Stimulated activated CD4-positive, alpha-beta T cell treated with anti-CD3 and anti-CD28 coated beads, TNF-alpha, amount 100 ng/mL, for 1 hour (primary cell): ENCODE results near the gene ADAMTSL4.

Source experiments
- DNase-seq, 3 donors: peaks; one replicate each; pipeline ENCODE4 v3.0.0-alpha.2; 2020; ENCODE audit warnings: low read depth in 3 of 3, low spot score in 1 of 3

Gene ADAMTSL4

DNA sequence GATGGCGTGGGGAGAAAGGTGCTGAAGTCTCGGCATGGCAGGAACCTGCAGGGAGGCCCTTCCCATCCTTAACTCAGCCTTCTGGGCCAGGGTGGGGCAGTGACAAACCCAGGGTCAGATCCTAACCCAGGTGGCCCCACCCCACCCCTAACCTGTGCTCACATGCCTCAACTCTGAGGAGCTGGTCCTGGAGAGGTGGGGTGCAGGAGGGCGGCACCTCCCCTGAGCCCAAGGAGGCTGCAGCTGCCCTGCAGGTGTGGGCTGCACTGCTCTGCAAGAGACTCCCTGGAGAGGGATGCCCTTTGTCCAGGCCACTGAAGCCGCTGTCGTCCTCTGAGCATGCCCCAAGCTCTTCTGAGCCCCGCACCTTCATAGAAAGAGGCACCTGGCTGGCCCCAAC lies 15.2 kb upstream of the ADAMTSL4 start:
- no peak for DNase-seq

DNA sequence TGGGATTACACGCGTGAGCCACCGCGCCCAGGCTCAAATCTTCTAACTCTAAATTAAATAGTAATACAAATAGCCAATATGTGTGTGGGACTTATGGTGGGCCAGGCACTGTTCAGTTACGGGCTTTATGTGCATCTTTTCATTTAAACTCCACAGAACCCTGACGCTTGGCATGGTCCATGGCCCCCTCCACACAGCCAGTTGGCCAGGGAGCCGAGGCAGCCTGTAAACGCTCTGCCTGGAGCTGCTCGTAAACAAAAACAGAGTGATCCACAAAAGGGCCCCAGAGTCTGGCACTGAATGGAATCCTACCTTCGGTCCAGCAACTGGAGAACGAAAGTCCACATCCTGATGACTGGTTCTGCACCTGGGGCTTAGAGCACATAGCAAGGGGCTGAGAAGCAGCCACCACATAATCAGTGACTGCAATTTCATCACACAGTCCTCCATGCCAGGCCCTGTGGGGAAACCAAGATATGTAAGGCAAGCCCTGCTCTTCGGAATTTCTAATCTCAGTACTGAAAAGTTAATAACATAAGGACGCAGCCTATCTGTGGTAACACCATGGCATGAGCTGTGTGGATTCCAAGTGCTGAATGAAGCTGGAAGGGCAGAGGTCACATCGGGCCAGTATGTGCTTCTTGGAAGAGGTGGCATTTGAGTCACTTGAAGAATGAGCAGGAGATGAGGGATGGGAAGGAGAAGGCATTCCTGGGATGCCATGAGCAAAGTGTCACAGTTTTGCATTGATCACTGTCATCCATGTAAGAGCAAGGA lies 13.5 kb upstream of the ADAMTSL4 start:
- no peak for DNase-seq

DNA sequence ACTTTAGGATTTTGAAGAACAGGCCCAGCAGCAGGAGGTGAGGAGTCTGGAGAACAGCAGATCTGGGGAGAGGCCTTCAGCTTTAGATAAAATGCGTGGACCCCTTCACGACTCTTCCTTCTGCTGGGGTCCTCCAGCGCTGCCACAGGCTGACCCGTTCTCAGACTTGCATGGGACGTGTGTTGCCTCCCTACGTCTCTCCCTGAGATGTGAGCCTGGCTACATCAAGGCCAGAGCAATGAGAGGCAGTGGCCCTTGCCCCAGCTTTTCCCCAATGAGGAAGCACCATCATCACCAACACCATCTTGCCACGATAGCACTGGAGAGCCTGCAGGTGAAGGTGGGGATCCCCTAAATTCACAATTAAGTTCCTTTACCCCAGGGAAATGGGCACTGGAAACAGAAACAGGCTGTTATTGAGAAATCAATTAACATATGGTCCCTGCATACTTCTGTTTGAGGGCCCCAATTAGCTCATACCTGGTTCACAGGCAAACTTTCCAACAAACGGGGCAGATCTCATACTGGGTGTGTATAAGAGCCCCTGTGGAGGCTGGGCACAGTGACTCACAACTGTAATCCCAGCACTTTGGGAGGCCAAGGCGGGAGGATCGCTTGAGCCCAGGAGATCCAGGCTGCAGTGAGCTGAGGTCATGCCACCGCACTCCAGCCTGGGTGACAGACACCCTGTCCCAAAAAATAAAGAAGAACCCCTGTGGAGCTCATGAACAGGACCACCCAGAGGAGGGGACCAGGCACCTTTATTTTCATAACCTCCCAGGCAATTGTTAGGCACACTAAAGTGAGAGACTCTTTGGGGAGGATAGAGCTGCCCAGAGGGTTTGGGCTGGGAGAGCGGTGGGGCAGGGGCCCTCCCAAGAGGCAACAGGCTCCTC lies 12.1 kb upstream of the ADAMTSL4 start:
- DNase-seq, result no peak

DNA sequence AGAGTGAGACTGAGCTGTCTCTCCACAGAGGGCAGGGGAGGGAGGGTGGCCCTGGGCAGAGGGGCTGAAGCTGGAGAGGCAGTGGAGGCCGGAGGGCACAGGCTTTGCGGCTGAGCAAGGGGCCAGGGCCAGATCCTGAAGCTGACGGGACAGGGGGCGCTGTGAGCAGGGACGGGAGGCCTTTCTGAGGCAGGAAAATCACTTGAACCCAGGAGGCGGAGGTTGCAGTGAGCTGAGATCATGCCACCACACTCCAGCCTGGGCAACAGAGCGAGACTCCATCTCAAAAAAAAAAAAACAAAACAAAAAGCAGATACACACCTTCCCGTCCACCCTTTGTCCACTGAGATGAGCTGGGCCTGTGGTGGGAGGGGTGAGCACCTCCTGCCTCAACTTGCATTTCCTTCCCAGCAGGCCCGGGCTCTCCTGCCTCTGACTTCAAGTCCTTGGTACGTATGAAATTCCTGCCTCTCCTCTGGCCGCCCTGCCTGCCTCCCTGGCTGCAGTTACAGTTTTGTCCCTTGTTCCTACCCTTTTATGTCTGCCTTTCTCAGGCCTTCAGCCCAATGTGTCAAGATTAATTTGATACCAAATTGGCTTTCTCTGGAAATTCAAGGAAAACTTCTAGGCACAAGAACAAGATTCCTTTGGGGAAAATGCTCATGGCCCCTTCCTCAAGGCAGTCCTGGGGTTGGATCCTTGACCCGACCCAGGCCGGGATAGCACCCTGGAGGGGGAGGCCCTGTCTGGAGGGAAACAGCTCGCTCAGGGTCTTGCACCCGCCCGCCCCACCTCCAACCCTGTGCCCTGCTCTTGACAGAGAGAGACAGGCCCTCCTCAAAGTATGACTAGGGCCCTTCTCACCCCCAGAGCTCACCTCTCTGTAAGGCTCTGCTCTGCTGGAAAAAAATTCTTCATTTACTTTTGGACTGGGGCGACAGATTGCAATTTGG lies 11.2 kb upstream of the ADAMTSL4 start:
- DNase-seq, result no peak

DNA sequence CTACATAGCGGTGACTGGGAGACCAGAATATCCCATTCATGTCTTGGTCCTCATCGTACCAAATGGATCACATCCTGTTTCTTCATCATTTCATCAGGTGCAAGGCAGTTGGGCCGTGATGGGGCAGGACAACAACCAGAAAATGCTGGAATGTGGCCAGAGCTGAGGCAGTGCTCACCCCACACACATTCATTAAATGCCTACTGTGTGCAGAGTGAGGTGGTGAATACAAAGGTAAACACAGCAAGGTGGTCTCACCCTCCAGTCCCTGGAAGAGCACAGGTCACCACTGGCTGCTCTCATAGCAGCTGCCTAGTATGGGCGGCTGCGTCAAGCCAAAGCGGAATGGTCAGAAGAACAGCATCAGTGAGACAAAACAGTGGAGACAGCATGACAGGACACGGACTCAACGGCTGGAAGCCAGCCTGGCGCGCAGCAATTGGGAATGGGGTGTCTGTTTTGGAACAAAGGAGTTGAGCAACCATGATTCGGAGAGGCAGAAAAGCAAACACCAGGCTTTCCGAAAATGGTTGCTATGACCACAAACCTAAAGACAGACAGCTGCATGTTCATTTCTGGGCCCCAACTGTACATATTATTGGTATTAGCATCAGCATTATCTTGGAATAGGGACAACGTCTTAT lies 5.6 kb upstream of the ADAMTSL4 start:
- no peak for DNase-seq

DNA sequence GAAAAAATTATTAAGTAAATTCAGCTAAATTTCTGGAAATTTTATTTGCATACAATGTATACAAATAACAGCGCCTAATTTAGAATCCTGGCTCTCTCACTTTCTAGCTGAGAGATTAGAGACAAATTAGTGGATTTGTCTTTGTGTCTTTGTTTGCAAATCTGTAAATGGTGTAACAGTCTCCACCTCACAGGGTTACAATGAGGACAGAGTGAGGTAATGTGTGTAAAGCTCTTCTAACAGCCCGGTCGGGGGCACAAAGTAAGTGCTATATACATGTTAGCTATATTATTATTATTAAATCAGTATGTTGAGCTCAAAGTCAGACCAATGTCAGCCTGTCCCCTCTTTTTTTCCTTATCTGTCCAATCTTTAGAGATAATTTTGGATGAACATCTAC lies 5.0 kb upstream of the ADAMTSL4 start:
- DNase-seq, result no peak

DNA sequence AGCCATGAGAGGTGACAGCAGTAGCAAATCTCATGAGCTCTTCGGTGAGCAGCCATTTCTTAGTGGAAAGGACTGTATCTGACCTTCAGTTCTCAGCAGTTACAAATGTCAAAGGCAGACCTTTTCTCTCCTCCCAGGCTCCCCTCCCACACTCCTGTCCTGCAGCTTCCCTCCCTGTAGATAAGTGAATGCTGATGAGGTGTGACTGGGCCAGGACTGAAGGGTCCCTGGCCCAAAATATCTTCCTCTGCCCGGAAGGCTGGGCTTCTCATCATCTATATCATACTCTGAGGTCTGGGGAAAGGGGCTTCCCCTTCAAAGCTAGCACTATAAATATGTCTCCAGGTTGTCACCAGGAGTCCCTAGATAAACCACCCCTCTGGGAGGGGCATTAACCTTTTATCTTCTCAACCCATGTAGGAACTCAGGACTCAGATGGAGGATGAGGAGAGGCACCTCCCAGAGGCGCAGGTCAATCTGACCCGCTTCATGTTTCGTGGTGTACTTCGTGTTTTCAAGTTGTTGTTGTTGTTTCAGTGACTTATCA lies 3.6 kb upstream of the ADAMTSL4 start:
- DNase-seq, result no peak

DNA sequence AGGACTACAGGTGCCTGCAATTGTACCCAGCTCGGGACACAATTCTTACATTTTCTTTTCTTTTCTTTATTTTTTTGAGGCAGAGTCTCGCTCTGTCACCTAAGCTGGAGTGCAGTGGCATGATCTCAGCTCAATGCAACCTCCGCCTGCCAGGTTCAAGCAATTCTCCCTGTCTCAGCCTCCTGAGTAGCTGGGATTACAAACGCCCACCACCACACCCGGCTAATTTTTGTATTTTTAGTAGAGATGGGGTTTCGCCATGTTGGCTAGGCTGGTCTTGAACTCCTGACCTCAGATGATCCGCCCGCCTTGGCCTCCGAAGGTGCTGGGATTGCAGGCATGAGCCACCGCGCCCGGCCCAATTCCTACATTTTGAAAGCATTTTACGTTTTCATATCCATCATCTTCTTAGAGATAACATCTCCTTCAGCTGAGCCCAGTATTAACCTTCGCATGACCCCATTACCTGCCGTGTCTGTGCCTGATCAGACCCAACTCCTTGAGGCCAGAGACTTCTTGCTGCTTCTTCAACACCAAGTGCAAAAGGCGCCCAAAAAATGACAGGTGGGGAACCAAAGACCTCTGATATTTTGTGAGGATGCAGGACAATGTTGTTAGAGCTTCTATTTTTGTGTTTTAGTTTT lies 2.8 kb upstream of the ADAMTSL4 start:
- no peak for DNase-seq

DNA sequence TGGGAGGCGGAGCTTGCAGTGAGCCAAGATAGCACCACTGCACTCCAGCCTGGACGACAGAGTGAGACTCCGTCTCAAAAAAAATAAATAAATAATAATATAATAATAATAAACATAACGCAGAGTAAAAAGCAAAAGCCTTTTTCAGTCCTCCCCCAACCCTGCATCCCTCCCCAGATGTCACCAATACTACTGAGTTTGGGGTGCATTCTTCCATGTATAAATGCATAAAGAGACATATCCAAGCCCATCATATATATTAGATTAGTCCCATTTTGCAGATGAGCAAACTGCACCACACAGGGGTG lies 930 bp upstream of the ADAMTSL4 start:
- no peak for DNase-seq

DNA sequence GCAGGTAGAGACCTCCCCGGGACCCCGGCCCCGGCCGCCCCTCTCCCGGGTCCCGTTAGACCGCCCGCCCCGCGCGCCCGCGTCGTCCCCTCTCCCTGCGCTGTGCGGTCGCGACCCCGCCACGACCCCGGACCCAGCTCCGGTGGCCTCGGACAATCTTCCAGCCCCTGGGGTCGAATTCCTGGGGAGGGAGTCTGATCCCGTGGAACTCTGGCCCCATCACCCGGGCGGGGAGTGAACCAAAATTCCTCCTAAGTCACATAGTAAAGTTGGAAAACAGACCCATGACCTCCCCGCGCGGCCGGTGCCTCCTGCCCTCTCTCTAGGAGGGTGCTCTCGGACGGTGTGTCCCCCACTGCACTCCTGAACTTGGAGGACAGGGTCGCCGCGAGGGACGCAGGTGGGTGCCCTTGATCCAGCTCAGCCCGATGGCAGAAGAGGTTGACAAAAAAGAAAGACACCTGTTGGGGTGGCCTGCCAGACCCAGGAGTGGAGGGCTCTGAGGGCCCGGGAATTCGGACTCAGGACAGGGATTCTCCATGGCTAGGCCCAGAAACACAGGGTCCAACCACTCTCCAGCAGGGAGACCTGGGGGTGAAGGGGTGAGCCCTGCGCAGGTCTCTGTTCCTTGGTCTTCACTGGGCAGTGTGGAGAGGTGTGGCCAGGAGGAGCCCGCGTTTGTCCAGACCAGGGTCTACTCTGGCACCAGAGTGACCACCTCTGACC lies 451 bp downstream of the ADAMTSL4 start:
- no peak for DNase-seq

DNA sequence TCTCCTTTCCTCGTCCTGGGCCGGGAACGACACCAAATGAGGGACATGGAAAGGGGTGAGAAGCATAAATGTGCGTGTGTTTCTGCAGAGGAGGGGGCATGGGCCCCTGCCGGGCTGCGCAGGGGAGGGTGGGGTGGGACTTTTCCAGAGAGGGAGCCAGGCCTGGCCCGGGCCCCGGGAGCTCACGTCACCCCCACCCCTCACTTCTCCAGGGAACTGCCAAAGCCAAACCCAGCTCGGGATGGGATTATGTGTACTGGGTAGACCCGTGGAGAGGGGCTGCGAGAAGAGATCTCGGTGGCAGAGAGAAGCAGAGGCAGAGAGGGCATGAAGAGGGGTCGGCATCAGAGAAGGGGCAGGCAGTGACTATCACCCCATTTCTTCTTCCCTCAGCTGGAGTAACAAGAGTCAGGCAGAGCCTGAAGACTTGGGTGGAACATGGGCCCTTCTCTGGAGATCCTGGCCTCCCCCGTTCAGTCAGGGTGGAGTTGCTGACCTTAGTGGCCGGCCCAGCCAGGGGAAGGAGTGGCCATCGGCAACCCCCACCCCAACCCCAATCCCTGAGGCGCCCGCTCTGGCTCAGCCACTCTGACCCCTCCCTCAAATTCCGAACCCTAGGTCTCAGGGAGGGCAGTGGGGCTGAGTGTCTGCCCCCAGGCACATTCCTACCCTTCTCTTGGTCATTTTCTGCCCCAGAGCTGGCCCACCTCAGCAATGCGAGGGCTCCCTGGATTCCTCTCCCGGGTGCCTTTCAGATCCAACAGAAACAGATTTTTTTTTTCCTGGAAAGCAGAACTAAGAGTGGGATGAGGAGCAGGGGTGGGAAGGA lies 1.2 kb downstream of the ADAMTSL4 start:
- no peak for DNase-seq

DNA sequence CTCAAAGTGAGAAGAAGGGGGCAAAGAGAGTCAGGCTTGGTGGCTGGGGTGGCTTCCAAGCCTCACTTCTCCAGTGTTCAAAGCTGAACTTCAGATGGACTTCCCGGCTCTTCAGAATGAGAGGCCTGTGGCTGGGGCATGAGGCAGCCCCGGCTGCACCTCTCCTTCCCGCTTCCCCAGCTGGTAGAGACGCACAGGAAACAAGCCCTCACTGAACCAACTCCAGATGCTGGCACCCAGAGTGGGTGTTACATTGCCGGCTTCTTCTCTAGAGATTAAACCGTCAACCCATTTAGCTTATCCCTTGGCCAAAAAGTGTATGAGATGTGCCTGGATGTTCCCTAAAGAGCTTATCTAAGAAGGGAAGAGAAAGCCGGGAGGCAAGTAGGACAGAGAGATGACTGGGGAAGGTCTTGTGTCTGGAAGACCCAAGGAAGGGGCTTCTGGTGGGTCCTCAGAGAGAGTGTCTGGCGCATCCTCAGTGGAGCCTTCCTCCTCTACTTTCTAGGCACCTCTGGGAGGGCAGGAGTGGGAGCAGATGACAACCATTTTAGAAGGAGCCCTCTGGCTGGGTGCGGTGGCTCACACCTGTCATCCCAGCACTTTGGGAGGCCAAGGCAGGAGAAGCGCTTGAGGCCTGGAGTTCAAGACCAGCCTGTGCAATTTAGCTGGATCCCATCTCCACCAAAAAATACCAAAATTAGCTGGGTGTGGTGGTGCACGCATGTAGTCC lies 2.0 kb downstream of the ADAMTSL4 start:
- no peak for DNase-seq

DNA sequence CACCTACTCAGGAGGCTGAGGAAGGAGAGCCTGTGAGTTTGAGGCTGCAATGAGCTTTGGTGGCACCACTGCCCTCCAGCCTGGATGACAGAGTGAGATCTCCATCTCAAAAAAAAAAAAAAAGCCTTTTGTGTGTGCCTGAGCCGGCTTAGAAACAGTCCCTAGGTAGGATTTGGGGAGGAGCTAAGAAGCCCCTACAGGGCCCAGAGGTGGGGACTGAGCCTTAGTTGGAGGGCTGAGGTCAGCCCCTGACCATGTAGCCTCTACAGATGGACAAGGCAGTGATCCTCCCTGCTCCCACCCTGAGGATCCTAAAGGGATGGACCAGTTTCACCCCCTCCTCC lies 2.5 kb downstream of the ADAMTSL4 start:
- DNase-seq, result no peak

DNA sequence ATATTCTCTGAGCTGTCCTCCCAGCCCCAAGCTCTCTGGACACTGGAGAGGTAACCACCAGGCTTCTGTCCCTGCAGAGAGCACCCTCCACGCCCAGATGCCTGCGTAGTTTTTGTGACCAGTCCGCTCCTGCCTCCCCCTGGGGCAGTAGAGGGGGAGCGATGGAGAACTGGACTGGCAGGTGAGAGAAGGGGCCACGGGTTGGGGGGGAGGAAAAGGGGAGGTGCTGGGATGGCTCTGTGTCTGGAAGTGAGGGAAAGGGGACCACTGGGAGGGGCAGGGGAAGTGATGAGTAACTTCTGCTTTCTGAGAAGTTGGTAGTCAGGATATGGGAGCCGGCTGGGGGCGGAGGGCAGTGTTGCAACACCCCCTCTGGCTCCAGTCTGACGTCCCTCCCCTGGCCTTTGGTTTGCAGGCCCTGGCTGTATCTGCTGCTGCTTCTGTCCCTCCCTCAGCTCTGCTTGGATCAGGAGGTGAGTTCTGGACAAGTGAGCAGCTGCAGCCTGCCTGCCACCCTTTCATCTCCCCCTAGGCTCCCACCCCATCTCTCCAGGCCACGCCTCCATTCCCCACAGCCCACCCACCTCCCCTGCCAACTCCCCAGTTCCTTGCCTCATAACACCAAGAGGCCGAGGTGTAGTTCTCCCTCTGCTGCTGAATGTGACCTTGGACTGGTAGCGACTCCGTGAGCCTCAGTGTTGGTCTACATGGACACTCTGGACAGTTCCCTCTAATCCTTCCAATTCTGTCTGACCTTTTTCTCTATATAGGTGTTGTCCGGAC lies 3.1 kb downstream of the ADAMTSL4 start:
- no peak for DNase-seq

DNA sequence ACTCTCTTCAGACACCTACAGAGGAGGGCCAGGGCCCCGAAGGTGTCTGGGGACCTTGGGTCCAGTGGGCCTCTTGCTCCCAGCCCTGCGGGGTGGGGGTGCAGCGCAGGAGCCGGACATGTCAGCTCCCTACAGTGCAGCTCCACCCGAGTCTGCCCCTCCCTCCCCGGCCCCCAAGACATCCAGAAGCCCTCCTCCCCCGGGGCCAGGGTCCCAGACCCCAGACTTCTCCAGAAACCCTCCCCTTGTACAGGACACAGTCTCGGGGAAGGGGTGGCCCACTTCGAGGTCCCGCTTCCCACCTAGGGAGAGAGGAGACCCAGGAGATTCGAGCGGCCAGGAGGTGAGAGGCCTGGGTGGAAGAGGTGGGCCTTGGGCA lies 3.7 kb downstream of the ADAMTSL4 start:
- no peak for DNase-seq

DNA sequence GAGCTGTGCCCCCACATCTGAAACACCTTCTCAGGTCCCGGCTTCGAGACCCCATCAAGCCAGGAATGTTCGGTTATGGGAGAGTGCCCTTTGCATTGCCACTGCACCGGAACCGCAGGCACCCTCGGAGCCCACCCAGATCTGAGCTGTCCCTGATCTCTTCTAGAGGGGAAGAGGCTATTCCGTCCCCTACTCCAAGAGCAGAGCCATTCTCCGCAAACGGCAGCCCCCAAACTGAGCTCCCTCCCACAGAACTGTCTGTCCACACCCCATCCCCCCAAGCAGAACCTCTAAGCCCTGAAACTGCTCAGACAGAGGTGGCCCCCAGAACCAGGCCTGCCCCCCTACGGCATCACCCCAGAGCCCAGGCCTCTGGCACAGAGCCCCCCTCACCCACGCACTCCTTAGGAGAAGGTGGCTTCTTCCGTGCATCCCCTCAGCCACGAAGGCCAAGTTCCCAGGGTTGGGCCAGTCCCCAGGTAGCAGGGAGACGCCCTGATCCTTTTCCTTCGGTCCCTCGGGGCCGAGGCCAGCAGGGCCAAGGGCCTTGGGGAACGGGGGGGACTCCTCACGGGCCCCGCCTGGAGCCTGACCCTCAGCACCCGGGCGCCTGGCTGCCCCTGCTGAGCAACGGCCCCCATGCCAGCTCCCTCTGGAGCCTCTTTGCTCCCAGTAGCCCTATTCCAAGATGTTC lies 4.3 kb downstream of the ADAMTSL4 start:
- DNase-seq, result no peak

DNA sequence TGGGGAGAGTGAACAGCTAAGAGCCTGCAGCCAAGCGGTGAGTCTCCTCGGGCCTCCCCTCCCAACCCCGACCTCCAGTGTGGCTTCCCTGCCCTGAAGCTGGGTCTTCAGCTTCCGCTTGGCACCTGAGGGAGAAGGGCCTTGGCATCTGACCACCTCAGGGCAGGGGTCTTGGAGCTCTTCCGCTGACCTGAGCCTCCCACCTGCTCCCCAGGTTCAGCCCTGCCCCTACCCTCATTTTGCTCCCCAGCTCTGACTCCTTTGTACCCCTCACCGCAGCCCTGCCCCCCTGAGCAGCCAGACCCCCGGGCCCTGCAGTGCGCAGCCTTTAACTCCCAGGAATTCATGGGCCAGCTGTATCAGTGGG lies 4.9 kb downstream of the ADAMTSL4 start:
- DNase-seq, result no peak
